ENCODE measurements around the gene IFI27L1.

IFI27L1 gene

GRCh38 chr14:94139421-94139820, 58.3 kb downstream of the IFI27L1 start:
- no peak overlapping the region for H3K9ac ChIP-seq (ENCODE audit: low read length)
- TF ChIP-seq EZH2phosphoT487 (IDR thresholded peaks at IDR 0.05; ENCODE audit: low read depth): no peak
- no peak for TF ChIP-seq CTCF (IDR thresholded peaks at IDR 0.05; ENCODE audit: low read depth, low read length)
- no peaks in the 10 kb centered on the region for H3K36me3 ChIP-seq (replicated peaks; ENCODE audit: low read depth, low read length)
- no peak overlapping the region for H3K27ac ChIP-seq (ENCODE audit: low read length)
- no peak overlapping the region for H3K4me3 ChIP-seq (ENCODE audit: low read length)
- no peaks in the 10 kb centered on the region for H3K79me2 ChIP-seq (ENCODE audit: low read length)
- no peaks in the 10 kb centered on the region for H3K9me3 ChIP-seq (ENCODE audit: insufficient read depth, low read length)
- 0 out of 2 replicates have a peak, but pooled peaks cover 2% of the 10 kb centered on the region for H3K27me3 ChIP-seq (ENCODE audit: low read depth, low read length)
- no peak overlapping the region for H2AFZ ChIP-seq (ENCODE audit: low read depth, low read length)
- peaks cover 2% of the 10 kb centered on the region; the same call in 1 of the 2 replicates for H3K4me1 ChIP-seq (ENCODE audit: low read length)
- H3K4me2 ChIP-seq (ENCODE audit: low read length): no peak overlapping the region
- no peaks in the 10 kb centered on the region for H4K20me1 ChIP-seq (ENCODE audit: insufficient read depth, low read length)

DNA sequence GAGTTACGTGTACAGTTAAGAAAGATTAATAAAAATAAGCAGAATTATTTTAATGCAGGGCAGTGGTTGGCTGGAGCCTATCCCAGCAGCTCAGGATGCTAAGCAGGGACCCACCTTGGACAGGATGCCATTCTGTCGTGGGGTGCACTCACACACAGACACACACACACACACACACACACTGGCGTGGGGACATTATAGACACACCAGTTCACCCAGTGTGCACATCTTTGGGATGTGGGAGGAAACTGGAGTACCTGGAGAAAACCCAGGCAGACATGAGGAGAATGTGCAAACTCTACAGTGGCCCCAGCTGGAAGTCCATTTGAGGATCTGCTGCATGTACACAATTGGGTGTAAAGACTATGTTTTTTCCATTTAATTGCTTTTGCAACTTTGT, 61.1 kb downstream of the IFI27L1 start:
- Histone ChIP-seq H3K9me3 (ENCODE audit: insufficient read depth, low read length) (no peaks in the 10 kb centered on the region), H3K79me2 (ENCODE audit: low read length) (no peaks in the 10 kb centered on the region), H4K20me1 (ENCODE audit: insufficient read depth, low read length) (no peaks in the 10 kb centered on the region), H3K4me3 (ENCODE audit: low read length) (no peak overlapping the region), H3K27me3 (ENCODE audit: low read depth, low read length) (no peaks in the 10 kb centered on the region), H3K9ac (ENCODE audit: low read length) (no peak overlapping the region), H3K36me3 (replicated peaks; ENCODE audit: low read depth, low read length) (no peaks in the 10 kb centered on the region), H3K27ac (ENCODE audit: low read length) (no peak overlapping the region), H3K4me2 (ENCODE audit: low read length) (no peak overlapping the region), H3K4me1 (ENCODE audit: low read length) (no peaks in the 10 kb centered on the region), H2AFZ (ENCODE audit: low read depth, low read length) (no peak overlapping the region)
- TF ChIP-seq CTCF (IDR thresholded peaks at IDR 0.05; ENCODE audit: low read depth, low read length) (no peak), EZH2phosphoT487 (IDR thresholded peaks at IDR 0.05; ENCODE audit: low read depth) (no peak)

DNA sequence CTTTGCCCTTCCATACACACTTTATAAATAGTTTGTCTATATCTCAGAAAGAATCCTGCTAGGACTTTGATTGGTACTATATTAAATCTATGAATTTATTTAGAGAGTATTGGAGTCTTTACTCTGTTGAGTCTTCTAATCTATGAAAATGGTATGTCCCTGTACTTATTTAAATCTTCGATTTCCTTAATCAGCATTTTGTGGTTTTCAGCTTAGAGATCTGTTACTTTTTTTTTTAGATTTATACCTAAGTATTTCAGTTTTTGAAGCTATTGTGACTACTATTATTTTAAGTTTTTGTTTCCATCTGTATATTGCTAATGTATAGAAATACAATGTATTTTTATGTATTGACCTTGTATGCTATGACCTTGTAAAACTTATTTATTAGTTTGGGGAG, 61.7 kb downstream of the IFI27L1 start:
- no peak overlapping the region for H2AFZ ChIP-seq (ENCODE audit: low read depth, low read length)
- no peak overlapping the region for H3K9ac ChIP-seq (ENCODE audit: low read length)
- no peak overlapping the region for H3K4me3 ChIP-seq (ENCODE audit: low read length)
- H3K9me3 ChIP-seq (ENCODE audit: insufficient read depth, low read length): no peaks in the 10 kb centered on the region
- H3K4me1 ChIP-seq (ENCODE audit: low read length): no peaks in the 10 kb centered on the region
- no peaks in the 10 kb centered on the region for H4K20me1 ChIP-seq (ENCODE audit: insufficient read depth, low read length)
- no peaks in the 10 kb centered on the region for H3K27me3 ChIP-seq (ENCODE audit: low read depth, low read length)
- TF ChIP-seq CTCF (IDR thresholded peaks at IDR 0.05; ENCODE audit: low read depth, low read length) (no peak), EZH2phosphoT487 (IDR thresholded peaks at IDR 0.05; ENCODE audit: low read depth) (no peak)
- H3K27ac ChIP-seq (ENCODE audit: low read length): no peak overlapping the region
- H3K79me2 ChIP-seq (ENCODE audit: low read length): no peaks in the 10 kb centered on the region
- H3K36me3 ChIP-seq (replicated peaks; ENCODE audit: low read depth, low read length): no peaks in the 10 kb centered on the region
- no peak overlapping the region for H3K4me2 ChIP-seq (ENCODE audit: low read length)

GRCh38 chr14:94143239-94143638, 62.1 kb downstream of the IFI27L1 start:
- Histone ChIP-seq H3K36me3 (replicated peaks; ENCODE audit: low read depth, low read length) (no peaks in the 10 kb centered on the region), H3K4me2 (ENCODE audit: low read length) (no peak overlapping the region), H3K27me3 (ENCODE audit: low read depth, low read length) (no peaks in the 10 kb centered on the region), H3K9me3 (ENCODE audit: insufficient read depth, low read length) (no peaks in the 10 kb centered on the region), H3K79me2 (ENCODE audit: low read length) (no peaks in the 10 kb centered on the region), H2AFZ (ENCODE audit: low read depth, low read length) (no peak overlapping the region), H3K4me3 (ENCODE audit: low read length) (no peak overlapping the region), H4K20me1 (ENCODE audit: insufficient read depth, low read length) (no peaks in the 10 kb centered on the region), H3K27ac (ENCODE audit: low read length) (no peak overlapping the region), H3K9ac (ENCODE audit: low read length) (no peak overlapping the region), H3K4me1 (ENCODE audit: low read length) (no peaks in the 10 kb centered on the region)
- no peak for TF ChIP-seq EZH2phosphoT487 (IDR thresholded peaks at IDR 0.05; ENCODE audit: low read depth)
- peak; percentile 46 for TF ChIP-seq CTCF (IDR thresholded peaks at IDR 0.05; ENCODE audit: low read depth, low read length)
